Dedifferentiated amniotic fluid mesenchymal stem cell (primary cell): ENCODE data around the gene NTRK1.

Experiments
- DNase-seq: peaks from one replicate; pipeline ENCODE4 v3.0.0-alpha.2; 2016; ENCODE audit errors: extremely low spot score

The NTRK1 gene

DNA sequence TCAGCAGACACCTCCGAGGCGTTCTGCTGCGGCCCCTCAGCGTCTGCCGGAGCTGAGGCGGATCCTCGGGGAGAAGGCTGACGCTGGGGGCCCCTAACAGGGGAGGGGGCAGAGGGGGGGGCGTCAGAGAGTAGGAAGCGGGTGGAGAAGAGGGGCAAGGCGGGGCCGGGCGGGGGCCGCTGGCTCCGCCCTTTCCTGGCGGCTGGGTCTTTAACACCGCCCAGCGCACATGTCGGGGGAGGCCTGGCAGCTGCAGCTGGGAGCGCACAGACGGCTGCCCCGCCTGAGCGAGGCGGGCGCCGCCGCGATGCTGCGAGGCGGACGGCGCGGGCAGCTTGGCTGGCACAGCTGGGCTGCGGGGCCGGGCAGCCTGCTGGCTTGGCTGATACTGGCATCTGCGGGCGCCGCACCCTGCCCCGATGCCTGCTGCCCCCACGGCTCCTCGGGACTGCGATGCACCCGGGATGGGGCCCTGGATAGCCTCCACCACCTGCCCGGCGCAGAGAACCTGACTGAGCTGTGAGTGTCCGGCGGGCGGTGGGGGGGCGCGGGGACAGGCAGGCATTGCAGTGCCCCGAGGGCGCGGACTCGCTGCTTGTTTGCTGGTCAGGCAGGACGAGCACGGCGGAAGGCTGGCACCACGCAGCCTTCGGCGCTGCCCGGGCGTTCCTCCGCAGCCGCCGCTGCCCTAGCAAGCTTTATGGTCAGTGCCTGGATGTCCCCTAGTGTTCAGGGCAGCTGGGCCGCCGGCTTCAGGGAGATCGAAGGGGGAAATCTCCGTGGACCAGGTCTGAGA lies at the start of gene NTRK1:
Gene NTRK1 (plus strand): TSS at position 238 of the 796 bp plus-strand sequence. CDS start 70 bp downstream, at position 308.
- no peak for DNase-seq

DNA sequence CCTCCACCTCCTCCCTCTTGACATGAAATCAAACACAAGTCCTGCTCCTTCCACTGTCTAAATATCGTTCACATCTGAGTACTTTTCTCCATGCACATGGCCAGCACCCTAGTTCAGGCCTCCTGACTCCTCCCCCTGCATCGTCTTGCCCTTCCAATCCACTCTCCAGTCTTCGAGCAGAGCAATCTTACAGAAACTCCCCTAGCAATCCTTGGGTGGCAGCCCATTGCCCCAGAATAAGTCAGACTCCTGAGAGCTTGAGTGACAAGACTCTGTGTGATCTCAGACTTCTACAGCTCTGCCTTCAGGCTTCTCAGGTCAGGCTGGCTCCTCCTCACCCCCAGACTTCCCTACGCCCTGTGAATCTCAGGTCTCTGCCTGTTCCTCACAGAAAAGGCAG lies 49.5 kb upstream of the NTRK1 start:
- no peak for DNase-seq

DNA sequence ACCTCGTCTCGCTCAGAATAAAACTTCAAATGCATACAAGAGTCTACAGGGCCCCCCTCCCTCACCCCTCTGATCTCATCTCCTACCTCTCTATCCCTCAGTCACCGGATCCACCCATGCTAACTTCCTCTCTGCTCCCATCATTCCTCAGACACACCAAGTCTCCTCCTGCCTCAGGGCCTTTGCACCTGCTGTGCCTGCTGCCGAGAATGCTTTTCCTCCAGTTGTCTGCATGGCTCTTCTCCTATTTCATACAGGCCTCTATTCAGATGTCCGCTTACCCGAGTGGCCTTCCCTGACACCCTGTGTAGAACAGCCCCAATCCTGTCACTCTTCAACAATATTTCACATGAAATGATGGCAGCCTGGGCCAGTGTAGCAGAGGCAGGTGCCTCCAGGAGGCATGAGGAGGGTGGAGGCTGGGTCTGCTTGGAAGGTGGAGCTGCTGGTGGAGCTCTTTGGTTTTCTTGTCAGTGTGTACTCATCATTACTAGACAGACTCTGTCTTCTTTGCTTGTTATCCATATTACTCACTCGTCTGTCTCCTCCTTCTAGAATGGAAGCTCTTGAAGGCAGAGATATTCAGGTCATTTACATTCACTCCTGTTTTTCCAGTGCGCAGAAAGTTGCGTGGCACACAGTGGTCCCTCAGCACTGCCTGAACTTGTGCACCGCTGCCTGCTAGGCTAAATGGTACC lies 48.2 kb upstream of the NTRK1 start:
- no peak for DNase-seq

DNA sequence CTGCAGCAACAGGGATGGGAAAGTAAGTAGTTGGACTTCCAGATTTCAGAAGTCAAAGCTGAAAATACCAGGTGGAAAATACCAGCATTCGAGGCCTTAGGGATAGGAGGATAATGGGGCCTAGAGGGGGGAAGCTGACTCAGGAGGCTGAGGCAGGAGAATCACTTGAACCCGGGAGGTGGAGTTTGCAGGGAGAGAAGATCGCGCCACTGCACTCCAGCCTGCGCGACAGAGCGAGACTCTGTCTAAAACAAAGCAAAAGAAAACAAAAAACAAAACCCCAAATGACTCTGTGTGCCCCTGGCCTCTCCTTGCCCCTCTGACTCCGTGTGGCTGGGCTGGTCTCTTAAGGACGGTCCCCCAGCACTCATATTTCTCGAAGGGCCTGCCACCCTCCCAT lies 47.4 kb upstream of the NTRK1 start:
- no peak for DNase-seq

DNA sequence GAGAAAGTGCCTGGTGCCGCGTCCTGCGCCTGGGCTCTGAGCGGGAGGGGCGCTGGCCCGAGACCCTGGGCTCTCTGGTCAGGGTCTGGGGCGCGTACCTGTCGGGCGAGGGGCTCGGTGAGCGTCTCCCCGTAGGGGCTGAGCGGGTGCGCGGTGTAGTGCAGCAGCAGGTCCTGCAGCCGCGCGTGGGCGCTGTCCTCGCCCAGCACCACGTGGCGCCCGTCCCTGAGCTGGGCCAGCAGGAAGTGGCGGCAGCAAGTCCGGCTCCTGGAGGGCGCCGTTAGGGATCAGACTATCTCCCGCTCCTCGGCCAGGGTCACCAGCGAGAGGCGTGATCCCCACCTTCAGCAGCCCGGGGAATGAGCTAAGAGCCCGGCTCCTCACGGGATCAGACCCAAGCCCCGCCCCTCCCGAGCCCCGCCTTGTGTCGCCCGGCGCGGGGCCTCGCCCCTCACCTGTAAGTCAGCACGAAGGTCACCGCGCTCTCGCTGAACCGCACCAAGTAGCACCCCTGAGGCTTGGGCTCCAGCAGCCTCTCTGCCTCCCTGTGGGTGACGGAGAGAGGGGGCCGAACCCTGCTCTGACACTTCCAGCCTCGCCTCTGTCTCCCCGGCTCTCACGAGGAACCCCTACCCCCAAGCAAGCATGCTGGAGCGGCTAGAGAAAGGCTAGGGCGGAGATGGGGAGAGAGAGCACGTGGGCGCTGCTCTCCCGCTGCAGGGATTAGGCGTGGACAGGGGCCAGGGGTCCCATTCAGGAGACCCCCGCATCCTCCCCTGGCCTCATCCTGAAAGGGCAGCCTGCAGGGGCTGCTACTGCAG lies 46.7 kb upstream of the NTRK1 start:
- DNase-seq, result no peak

DNA sequence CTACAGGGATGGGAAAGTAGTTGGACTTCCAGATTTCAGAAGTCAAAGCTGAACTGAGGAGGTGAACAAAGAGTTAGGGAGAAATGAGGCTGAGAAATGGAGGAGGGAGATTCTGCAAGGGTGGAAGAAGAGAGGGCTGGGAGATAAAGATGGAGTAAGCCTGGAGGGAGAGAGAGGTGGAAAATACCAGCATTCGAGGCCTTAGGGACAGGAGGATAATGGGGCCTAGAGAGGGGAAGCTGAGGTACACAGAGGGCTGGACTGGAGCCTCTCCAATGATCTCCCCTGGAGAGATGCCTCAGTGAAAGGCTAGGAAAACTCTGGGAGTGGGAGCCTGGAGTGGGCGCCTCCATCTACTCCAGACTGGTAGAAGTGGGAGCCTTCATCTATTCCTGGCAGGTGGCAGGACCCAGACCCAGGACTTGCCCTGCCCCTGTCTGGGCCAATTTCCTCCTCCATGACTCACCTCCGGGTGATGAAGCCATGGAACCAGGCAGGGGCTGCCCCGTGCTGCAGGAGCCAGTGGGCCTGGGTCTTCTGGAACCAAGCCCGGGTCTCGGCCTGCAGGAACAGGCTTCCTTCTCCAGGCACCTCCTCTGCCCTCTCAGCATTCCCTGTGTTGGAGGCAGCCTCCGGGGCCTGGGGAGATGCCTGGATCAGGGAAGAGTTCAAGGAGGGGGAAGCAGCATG lies 45.9 kb upstream of the NTRK1 start:
- DNase-seq, result no peak

DNA sequence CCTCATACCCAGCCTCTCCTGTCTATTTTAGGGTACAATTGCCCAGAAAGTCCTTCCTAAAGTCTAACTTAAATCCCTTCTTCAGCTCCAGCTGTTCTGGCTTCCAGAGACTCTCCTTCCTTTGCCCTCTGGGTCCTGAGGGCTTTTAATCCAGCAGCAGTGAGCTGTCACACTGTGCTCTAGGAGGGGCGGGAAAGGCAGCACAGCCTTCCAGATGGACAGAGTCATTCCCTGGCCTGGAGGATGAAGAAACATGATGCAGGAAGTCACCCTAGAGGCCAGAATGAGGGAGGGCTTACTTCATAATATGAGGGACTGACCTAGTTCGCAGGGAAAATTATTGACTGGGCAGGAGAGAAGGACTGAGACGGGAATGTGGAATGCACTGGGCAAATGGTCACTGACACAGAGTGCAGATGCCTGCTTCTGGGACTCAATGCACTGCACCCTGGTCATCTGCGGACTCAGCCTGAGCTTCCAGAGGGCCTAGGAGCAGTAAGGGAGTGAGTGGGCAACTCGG lies 45.3 kb upstream of the NTRK1 start:
- DNase-seq, result peak; percentile 38

DNA sequence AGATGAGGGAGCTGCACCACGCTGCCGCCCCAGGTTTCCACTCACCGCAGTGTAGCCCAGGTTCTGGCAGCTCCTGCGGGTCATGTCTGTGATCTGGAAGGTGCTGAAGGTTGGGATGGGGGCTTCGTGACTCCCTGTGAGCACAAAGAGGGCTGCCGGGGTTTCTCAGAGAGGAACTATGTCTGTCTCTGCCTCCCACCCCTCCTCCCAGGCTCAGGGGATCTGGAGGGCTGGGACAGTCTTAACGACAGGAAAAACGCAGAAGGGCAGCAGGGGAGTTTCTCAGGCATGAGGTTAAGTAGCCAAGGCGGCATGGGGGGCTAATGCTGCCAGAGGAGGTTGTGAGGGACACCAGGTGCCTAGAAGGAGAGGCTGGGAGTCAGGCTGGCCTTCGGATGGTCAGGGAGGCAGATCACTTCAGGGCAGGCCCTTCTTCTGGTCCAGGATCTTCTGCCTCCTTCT lies 44.7 kb upstream of the NTRK1 start:
- no peak for DNase-seq

DNA sequence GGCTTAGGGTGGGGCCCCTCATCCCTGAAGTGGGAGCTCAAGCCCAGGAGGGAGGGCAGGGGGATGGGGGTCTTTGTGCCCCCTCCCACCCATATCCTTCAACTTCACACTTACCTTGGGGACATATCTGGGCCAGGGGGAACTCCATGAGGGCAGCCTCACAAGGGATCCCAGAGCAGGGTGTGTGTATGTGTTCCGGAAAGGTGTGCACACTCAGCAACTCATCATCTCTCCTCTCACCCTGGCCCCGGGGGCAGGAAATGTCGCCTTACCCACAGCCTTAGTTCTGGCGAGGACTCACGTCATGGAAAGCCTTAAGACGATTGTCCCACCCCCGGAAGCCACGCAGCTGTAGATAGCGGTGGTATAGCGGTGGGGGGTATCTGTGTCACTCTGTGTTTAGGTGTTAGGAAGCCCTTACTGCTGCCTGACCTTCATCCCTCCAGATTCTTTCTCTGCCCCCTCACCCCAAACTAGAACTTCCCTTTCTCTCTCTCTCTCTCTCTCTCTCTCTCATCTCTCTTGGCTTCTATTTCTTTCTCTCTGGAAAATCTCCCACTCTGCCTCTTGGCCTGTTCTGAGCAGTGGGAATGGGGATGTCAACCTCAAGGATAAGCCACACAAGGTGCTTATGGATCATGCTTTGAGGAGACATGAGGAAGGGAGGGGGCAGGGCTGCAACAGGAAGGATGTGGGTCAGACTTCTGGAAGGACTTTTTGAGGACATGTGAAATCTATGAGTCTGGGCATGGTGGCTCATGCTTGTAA lies 43.9 kb upstream of the NTRK1 start, which contains the start of gene SH2D2A:
Gene SH2D2A (minus strand): TSS at position 288 of the 768 bp plus-strand sequence. CDS start 140 bp downstream, at position 148.
- no peak for DNase-seq

DNA sequence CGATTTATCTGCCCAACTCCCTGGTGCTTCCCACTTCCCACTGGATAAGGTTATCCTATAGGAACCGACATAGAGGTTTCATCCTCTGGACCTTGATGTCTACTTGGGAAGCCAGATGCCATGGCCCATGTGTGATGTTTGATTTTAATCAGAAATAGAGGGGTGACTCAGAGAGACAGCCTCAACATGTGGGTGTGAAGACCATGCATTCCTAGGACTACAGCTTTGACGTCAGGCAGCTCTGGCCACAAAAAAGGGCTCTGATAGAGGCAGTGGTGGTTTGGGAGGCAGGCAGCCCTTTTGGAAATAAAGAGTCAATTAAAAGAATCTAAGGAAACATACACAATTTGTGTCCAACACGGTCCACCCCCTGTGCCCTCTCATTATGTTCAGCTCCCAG lies 38.9 kb upstream of the NTRK1 start:
- DNase-seq, result no peak

DNA sequence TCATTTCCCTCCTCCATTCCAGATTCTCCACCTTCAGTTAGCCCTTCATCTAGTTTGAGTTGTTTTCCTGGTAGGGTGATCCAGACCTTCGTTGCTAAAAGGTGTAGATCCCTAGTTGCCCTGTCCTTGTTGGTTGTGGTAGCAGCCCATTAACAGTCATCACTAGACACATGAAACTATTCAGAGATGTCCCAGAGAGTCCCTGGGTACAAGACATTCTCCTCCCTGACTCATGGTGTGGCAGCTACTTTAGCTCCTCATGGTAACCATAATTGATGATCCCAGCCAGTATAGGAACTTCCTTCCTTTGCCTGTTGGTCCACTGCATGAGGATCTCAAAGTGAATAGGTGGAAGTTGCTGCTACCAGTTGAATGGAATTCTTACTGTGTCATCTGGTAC lies 38.0 kb upstream of the NTRK1 start:
- no peak for DNase-seq

DNA sequence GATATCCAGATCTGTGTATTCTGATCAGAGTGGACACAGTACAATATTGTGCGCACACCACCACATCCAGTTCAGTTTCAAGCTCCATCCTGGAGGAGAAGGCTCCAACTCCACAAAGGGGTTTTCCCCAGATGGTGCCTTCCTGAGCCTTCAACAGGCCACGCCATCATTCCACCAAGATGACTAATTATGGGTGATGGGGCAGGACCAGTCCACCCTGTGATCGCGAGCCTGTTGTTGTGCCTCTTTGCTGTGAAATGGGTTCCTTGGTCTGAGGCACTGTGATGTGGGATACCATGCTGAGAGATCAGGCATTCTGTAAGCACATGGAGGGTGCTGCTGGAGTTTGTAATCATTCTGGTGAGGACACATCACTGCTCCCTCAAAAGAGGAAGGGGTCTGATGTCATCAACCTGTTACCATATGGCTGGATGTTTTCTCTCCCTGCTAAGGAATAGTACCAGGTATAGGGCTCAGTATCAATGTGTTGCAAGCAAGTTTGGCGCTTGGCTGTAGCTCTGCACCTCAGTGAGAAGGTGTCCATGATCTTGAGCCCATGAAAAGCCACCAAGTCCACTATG lies 37.4 kb upstream of the NTRK1 start:
- no peak for DNase-seq

DNA sequence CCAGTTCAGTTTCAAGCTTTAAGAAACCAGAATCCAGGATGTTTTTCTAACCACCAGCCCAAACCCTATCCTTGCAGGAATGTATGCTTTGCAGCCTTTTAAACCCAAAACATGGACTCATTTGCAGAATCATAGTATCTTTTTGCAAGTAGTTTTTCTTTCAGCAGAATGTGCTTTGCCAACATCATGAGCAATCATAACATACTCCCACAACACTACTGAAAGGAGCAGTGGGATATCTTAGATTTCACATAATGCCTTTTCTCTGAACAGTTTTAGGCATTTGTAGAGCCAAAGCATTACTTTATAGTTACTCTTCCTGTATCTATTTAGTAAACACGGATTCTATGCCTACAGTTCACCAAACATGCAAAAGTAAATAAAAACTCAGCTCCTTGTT lies 34.0 kb upstream of the NTRK1 start:
- DNase-seq, result peak; percentile 25

DNA sequence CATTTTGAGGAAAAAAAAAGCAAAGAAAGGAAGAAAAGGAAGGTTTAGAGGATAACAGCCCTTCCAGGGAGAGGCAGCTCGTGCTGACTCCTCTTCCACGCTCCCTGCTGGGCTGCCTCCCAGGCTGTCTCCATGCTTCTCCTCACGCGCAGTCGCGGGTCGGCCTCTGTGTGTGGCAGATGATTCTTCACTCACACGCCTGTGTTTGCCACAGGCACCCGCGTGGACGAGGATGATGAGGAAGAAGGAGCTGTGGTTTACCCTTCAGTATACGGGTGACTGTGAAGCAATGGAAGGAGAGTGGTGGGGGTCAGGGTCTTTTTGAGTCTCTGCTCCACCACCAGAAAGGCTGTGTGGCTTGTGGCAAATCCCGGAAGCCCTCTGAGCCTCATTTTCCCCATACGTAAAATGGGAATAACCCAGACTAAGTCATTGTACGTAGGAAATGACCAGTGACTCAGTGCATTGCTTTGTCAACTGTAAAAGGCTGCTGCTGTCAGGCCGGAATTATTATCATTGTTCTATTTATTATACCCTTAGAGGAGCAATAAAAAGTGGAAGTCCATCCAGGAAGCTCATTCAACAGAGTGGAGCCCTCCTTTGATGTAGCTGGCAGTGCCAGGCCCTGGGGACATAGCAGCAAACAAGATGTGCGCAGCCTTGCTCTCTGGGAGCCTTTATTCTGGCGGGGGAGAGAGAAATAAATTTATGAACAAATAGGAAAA lies 32.1 kb upstream of the NTRK1 start:
- no peak for DNase-seq

DNA sequence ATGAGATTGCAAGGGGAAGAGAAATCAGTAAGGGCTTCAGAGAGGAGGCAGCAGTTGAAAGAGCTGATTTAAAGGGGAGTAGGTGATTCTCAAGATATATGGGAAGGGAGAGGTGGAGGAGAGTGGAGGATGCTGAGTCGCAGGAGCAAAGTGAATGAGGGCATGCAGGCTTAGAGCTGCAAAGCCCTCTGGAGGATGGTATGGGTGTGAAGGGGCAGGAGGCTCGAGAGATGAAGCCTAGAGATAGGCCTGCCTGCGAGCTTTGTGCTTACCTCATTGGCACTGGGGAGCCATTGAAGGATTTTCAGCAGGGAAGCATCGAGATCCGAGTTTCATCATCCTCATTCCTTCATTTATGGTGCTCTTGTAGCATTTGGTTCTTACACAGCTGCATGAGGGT lies 28.2 kb upstream of the NTRK1 start:
- DNase-seq, result no peak

DNA sequence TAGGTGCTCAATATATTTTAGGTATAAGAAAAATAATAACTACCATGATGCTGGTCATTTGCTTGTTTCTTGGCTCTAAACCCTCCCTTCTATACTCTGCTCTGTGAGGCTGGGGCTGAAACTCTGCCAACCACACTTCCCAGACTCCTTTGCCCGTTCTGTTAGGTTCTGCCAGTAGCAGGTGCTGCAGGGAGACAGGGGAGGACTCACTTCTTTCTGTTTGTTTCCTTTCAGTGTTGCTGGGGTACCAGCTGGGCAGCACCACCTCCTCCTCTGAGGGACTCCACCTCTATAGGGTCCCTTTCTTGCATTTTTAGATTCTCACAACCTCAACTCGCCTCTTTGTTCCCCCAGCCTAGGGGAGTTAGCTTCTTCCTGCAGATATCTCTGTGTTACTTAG lies 27.1 kb upstream of the NTRK1 start:
- no peak for DNase-seq

DNA sequence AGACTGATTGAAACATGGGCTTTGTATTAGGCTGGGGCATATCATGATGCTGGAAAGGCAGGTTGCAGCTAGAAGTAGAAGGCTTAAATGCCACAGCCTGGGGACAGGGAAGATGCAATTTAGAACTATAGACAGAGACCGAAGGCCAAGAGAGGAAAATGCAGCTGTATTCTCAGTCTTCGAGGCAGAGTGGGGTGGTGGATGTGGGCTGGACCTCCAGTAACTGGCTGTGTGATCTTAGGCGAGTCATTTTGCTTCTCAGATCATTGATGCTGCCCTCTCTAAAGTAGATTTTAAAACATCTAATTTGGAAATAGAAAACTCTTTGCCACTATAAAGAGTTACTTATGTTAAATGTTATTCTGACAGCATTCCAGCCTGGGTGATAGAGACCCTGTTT lies 26.3 kb upstream of the NTRK1 start:
- no peak for DNase-seq

DNA sequence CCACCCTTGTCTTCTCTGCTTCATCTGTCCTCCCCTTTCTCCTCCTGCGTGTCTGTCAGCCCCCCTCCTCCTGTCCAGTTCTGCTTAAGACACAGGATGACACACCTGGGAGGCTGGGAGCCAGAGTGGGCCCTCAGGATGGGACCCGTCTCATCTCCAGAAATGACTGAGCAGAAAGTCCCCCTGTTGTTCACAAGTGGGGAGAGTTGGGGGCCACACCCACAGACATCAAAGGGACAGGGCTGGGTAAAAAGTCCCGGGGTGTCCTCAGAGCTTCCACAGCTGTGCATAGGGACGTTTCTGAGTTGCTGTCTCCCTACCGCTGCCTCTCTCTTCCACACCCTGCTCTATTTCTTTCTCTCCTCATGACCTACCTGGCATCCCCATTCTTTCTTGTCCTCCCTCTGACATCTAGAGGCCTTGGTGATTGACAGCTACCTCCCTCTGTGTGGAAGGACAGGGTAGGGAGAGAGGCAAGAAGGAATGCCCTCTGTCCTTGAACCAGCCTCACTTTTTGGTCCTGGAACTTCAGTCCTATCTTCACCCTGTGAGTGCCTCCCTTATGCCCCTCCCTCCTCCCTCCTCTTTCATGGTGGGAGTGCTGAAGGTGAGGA lies 24.5 kb upstream of the NTRK1 start:
- DNase-seq, result no peak

DNA sequence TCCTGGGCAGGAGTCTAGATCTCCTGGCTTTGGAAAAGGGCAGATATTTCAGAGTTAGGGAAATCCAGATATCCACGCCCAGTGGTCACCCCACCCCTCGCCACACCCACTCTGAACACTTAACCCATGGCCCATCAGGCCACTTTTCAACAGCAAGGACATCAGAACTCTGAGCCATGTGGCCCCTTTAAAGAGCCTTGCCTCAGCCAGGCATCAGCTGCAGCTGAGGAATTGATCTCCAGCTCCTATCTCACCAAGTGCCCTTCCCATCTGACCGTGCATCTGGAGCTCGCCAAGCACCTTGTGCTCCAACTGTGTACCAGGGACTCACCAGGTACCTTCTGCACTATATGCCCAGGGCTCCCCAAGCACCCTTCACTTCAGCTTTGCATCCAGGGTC lies 23.8 kb upstream of the NTRK1 start:
- DNase-seq, result no peak
